Measurements from ENCODE around the gene TYMP. TPM values are rescaled to one million over a fixed set of nuclear protein-coding genes. Genes with fewer than 3 reads are reported as not detected.

The TYMP gene
- total and polyA plus RNA-seq, 2 donors (not counting 1 experiment from before 2014, with no cell fraction given): 3.7 to 40.1 TPM

DNA sequence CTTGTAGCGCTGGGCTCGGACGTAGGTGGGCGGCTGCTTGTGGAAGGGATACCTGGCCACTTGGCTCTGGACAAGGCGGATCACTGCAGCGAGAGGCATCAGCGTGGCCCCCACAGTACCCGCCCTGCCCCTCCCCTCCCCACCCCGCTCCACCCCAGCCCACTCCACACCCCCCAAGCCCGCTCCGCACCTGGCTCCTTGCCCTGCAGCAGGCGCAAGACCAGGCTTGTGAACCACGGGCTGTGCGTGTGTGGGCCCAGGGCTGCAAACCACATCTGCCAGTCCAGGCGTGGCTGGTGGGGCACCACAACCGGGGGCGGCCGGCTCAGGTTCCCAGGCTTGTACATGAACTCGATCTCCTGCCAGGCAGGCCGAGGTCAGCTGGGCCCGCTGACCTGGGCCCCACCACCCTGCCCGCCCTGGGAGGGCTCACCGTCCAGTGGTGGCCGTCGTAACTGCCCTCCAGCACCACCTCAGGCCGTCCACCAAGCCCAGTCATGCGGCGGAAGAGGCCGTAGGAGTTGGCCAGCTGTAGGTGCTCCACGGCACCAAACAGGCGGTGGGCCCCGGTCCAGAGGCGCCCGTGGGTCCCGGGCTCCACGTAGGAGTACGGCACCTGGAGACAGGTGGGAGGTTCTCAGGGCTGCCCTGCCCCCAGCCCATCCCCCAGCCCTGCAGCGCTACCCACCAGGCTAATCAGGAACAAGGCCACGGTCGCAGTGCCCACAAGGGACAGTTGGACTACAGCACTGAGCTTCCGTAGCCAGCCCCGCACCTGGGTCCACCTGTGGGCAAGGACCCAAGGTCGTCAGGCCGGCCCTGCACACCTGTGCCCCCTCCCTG is 25.2 kb downstream of the TYMP start:
- no peak overlapping the region for H3K27ac ChIP-seq (ENCODE audit: insufficient read depth, low read length)
- TF ChIP-seq CTCF (conservative IDR thresholded peaks at IDR 0.05 in 1 of 2, IDR thresholded peaks at IDR 0.05 in 1 of 2; ENCODE audit: low read depth in 1 of 2, low read length in 2 of 2): no peak
- no peak for TF ChIP-seq EZH2 (IDR thresholded peaks at IDR 0.05; ENCODE audit: low read length, missing control alignments)

GRCh38 chr22:50503475-50504145 is 26.2 kb downstream of the TYMP start:
- peaks cover 21% of the 10 kb centered on the region for H3K79me2 ChIP-seq (ENCODE audit: control insufficient read depth, insufficient read depth, low read length)
- no peak overlapping the region for H3K27ac ChIP-seq (ENCODE audit: insufficient read depth, low read length)
- no peak for TF ChIP-seq CTCF (conservative IDR thresholded peaks at IDR 0.05 in 1 of 2, IDR thresholded peaks at IDR 0.05 in 1 of 2; ENCODE audit: low read depth in 1 of 2, low read length in 2 of 2)
- TF ChIP-seq EZH2 (IDR thresholded peaks at IDR 0.05; ENCODE audit: low read length, missing control alignments): no peak
- no peak overlapping the region for H3K4me3 ChIP-seq (replicated peaks in 1 of 4; ENCODE audit: control extremely low read depth in 1 of 4, insufficient read depth in 1 of 4, low read depth in 3 of 4, low read length in 4 of 4)
- no peak overlapping the region for H3K4me2 ChIP-seq (ENCODE audit: extremely low read depth, insufficient read depth, low read length)
- H4K20me1 ChIP-seq (ENCODE audit: control insufficient read depth, extremely low read depth, insufficient read depth, low read length): no peaks in the 10 kb centered on the region
- H3K9ac ChIP-seq (ENCODE audit: insufficient read depth, low read length): no peak overlapping the region
- H3K4me1 ChIP-seq (ENCODE audit: control insufficient read depth, extremely low read depth, insufficient read depth, low read length): no peaks in the 10 kb centered on the region
- no peaks in the 10 kb centered on the region for H3K27me3 ChIP-seq (ENCODE audit: control insufficient read depth, insufficient read depth, low read length)
- peaks cover 19% of the 10 kb centered on the region for H3K36me3 ChIP-seq (ENCODE audit: control insufficient read depth, insufficient read depth, low read length)
- no peak for DNase-seq (ENCODE audit: low read depth in 2 of 2)
- H2AFZ ChIP-seq (ENCODE audit: low read length): no peak overlapping the region
- no peaks in the 10 kb centered on the region for H3K9me3 ChIP-seq (ENCODE audit: control insufficient read depth, insufficient read depth, low read depth, low read length)

More for the DNA sequence above, 25.2 kb downstream of the TYMP start:
- no peak overlapping the region for H3K4me3 ChIP-seq (replicated peaks in 1 of 4; ENCODE audit: control extremely low read depth in 1 of 4, insufficient read depth in 1 of 4, low read depth in 3 of 4, low read length in 4 of 4)
- H3K27me3 ChIP-seq (ENCODE audit: control insufficient read depth, insufficient read depth, low read length): no peaks in the 10 kb centered on the region
- H3K4me1 ChIP-seq (ENCODE audit: control insufficient read depth, extremely low read depth, insufficient read depth, low read length): peaks cover 3% of the 10 kb centered on the region
- H2AFZ ChIP-seq (ENCODE audit: low read length): no peak overlapping the region
- H4K20me1 ChIP-seq (ENCODE audit: control insufficient read depth, extremely low read depth, insufficient read depth, low read length): no peaks in the 10 kb centered on the region
- H3K36me3 ChIP-seq (ENCODE audit: control insufficient read depth, insufficient read depth, low read length): peaks cover 19% of the 10 kb centered on the region
- no peak overlapping the region for H3K4me2 ChIP-seq (ENCODE audit: extremely low read depth, insufficient read depth, low read length)
- no peaks in the 10 kb centered on the region for H3K9me3 ChIP-seq (ENCODE audit: control insufficient read depth, insufficient read depth, low read depth, low read length)
- DNase-seq (ENCODE audit: low read depth in 2 of 2): no peak
- H3K79me2 ChIP-seq (ENCODE audit: control insufficient read depth, insufficient read depth, low read length): peaks cover 31% of the 10 kb centered on the region
- no peak overlapping the region for H3K9ac ChIP-seq (ENCODE audit: insufficient read depth, low read length)

- Histone ChIP-seq H3K4me1 (ENCODE audit: control insufficient read depth, extremely low read depth, insufficient read depth, low read length) (no peaks in the 10 kb centered on the region), H4K20me1 (ENCODE audit: control insufficient read depth, extremely low read depth, insufficient read depth, low read length) (no peaks in the 10 kb centered on the region), H3K4me3 (replicated peaks in 1 of 4; ENCODE audit: control extremely low read depth in 1 of 4, insufficient read depth in 1 of 4, low read depth in 3 of 4, low read length in 4 of 4) (no peak overlapping the region), H3K27ac (ENCODE audit: insufficient read depth, low read length) (no peak overlapping the region), H3K4me2 (ENCODE audit: extremely low read depth, insufficient read depth, low read length) (no peak overlapping the region), H3K27me3 (ENCODE audit: control insufficient read depth, insufficient read depth, low read length) (no peaks in the 10 kb centered on the region), H3K79me2 (ENCODE audit: control insufficient read depth, insufficient read depth, low read length) (peaks cover 19% of the 10 kb centered on the region), H3K9me3 (ENCODE audit: control insufficient read depth, insufficient read depth, low read depth, low read length) (no peaks in the 10 kb centered on the region), H3K36me3 (ENCODE audit: control insufficient read depth, insufficient read depth, low read length) (peaks cover 19% of the 10 kb centered on the region), H2AFZ (ENCODE audit: low read length) (no peak overlapping the region), H3K9ac (ENCODE audit: insufficient read depth, low read length) (no peak overlapping the region)
- no peak for TF ChIP-seq CTCF (conservative IDR thresholded peaks at IDR 0.05 in 1 of 2, IDR thresholded peaks at IDR 0.05 in 1 of 2; ENCODE audit: low read depth in 1 of 2, low read length in 2 of 2)
- TF ChIP-seq EZH2 (IDR thresholded peaks at IDR 0.05; ENCODE audit: low read length, missing control alignments): no peak
- no peak for DNase-seq (ENCODE audit: low read depth in 2 of 2)
Observed at GRCh38 chr22:50502628-50503474, 27.0 kb downstream of the TYMP start.

All from fibroblast of lung (primary cell).